ENCODE data around the gene BCL2L1.

Gene BCL2L1

DNA sequence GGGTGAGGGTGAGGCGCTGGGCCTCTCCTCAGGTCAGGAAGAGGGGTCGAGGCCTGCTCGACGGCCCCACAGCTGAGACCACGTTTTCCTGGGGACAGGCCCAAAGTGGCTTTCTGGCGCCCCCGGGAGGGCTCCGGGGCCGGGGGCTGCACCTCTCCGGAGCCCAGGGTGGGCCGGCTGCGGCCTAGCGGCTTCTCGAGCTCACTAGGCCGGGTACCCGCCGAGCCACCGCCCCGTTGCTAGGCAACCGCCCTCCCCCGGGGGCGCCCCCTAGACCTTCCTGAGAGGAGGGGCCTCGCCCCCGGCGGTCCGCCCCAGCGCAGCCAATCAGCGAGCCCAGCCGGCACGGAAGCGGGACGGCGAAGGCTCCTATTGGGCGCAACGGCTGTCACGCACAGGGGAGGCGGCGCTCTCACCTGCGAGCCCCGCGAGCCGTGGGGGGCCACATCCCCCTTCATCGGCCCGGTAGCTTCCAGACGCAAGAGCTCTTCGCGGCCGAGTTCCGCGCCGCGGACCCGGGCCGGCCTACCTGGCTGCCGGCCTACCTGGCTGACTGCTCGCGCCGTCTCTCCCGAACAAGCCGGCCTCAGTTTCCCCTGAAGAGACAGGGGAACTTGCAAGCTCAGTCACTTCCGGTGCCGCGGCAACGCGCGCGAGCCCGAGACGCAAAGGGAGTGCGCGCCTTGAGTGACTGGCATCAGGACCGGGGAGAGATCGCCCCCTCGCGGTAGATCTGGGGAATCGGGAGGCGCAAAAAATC is 831 bp upstream of the BCL2L1 start:
- peak; percentile 96 to 98 for DNase-seq

DNA sequence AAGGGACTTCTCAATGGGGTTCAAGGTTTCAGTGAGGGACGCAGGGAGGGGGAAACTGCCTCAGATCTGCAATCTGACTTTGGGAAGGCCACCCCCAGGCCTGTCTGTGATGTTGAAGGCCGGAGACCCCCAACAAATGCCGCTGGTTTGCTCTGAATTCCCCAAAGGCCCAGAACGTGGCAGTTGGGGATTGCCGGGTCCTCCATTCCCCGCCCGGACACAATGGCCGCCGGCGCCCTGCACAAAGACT is 326 bp upstream of the BCL2L1 start:
- DNase-seq = no peak

DNA sequence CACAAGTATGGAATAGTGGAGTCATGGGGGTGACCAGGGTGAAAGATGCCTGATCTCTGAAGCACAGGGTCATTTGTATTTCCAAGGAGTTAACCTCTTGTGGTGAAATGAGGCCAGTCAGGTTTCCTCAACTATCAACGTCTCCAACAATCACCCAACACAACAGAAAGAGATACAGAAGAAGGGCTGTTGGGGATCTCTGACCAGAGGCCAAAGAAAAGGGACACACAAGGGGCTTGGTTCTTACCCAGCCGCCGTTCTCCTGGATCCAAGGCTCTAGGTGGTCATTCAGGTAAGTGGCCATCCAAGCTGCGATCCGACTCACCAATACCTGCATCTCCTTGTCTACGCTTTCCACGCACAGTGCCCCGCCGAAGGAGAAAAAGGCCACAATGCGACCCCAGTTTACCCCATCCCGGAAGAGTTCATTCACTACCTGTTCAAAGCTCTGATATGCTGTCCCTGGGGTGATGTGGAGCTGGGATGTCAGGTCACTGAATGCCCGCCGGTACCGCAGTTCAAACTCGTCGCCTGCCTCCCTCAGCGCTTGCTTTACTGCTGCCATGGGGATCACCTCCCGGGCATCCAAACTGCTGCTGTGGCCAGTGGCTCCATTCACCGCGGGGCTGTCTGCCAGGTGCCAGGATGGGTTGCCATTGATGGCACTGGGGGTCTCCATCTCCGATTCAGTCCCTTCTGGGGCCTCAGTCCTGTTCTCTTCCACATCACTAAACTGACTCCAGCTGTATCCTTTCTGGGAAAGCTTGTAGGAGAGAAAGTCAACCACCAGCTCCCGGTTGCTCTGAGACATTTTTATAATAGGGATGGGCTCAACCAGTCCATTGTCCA is 1.0 kb downstream of the BCL2L1 start:
- DNase-seq = peak in 1 of 2 donors; percentile 27

DNA sequence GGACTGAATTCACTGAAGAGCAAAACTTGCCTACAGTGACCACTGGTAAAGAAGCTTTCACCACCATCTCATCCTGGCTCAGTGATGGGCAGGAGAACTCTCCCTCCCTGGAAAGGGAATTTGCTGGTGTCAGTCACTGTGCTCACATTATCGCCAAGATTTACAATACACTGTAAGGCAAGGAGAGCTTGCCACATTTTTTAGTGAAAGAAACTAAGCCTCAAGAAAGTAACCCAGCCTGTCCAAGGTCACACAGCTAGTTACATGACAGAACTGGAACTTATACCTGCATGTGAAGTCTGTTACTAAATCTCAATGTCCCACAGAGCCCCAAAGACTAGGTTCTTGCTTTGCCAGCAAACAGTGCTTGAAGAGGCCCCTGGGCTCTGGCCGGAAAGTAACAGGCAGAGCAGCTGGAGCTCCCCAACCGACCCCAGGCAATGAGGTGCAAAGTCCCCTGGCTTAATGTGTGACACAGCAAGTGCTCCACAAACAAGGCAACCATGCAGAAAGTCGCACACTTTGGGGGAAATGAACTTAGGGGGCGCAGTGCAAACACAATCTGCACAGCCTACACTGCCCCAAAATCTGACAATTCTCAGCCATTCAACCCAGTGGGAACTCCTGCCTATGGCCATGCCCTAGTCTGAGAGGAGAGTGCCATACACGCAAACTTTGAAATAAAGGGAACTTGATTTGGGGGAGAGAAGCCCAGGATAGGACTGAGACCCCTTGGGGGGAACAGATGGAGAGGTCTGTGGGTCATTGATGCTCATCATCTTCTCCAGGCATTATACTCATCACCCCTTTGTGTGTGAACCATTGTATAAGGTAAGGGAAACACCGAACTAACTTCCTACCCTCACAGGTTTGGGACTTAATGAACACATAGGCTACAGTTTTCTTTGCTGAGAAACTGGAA is 1.9 kb downstream of the BCL2L1 start:
- peak in 1 of 2 donors; percentile 32 for DNase-seq

DNA sequence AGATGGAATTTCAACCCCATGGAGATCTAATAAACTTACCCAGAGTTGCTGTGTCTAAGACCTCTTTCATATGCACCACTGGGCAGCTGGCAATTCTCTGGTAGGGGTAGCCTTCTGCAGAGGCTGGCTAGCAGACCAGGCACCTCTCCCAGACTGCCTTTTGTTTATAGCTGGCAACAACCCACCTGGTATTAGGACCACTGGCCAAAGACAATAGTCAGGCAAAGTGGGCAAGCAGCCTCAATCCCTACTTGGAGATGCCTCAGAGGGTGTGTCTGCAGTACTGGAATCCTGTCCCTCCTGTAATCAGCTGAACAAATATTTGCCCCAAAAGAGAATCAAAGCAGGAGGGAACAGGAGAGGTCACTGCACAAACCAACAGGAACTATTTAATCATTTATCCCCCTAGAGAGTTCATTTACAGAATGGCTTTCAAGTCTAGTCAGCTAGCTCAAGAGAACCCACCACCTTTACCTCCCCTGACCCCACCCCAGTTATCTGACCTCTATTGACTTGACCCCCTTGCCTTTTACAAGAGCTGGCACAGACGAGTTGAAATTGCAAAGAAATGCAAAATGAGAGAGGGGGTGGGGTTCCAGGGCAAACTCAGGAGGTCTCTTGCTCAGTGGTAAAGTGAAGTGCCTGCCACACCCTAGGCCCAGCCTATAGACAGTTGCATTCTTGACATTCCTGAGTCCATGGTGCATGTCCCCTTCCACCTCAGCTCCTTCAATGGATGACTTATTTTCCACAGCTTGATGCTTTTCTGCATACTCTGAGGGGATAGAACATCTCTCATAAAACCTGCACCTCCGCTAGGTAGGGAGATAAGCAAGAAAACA is 2.8 kb downstream of the BCL2L1 start:
- DNase-seq = peak; percentile 31 to 63

DNA sequence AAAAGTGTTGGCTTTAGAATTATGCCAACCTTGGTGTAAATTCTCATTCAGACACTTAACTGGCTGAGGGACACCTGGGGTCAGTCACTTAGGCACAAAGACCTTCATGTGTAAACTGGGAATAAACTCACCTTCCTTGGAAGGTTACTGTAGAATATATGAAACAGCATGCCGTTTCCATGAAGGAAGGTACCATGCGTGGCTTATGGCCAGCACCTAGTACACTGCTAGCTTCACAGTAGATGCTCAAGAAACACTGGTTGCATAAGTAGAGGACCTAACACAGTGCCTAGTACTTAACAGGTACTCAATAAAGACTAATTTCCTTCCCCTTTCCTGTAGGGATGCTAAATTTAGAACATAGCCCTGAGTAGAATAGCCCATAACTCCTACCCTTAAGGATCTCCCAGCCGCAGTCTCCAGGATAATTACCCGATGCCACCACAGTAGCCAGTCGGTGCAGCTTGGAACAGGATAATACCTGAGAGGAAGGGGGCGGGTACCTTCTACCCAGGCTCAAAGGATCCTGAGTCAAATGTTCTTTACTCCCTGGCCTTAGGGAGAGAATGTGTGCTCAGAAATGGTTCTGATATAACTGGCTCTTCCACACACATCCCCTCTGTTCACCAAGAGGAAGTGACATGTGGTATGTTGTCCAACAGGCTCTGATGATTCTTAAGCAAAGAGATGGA is 3.6 kb downstream of the BCL2L1 start:
- DNase-seq = no peak

DNA sequence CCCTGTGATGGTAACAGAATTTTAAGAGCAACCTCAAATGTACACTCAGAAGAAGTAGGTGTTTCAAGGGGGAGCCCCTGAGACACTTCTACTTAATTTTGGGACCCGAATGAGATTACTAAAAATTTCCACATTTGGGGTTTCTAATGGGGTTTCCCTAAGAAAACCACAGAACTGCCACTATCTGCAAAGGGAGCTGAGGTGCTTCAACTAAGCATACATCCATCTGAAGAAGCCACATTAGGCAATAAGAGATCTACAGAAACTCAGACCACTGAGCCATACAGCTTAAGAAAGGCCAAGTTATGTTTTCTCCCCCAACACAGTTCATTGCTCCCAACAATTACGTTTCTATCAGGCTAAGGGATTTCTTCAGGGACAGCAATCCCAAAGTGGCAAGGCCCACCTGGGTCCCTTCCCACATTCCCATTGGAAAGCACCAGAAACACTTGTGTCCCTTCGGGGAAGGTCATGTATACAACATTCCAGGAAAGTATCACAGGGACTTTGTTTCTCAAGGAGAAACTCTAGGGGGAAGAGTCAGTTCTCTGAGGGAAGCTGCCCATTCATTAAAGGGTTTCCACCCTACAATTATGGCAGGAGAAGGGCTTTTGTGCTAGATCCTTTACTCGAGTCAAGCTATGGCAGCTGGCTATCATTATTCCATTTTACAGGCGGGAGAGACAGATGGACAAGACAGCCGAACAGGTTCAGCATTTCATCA is 5.0 kb downstream of the BCL2L1 start:
- DNase-seq = no peak

DNA sequence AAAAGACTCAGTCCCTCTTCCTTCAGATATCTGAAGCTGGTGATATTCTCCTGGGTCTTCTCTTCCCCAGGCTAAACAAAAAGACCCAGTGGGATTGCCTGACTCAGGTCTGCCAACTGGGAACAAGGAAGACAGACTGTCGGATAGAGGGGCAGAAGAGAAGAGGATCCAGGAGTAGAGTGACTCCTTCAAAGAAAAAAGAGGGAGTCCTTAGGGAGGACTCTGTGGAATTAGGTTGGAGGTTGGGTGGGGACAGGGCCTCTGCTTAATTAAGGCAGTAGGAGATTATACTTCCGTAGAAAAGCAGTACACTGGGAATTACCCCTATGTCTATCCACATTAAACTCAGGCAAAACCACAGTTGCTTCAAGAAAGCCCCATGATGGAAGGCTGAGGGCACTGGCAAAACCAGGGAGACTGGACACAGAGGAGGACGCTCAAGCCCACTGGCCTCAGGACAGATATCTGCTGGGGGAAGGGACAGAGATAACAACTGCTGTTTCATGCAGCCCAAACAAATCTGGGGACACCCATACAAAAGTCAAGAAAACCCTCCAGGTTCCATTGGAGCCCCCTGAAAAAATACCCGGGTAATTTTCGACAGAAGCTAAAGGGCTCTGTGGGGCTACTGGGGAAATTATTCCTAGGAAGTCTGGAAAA is 5.7 kb downstream of the BCL2L1 start:
- DNase-seq = no peak

DNA sequence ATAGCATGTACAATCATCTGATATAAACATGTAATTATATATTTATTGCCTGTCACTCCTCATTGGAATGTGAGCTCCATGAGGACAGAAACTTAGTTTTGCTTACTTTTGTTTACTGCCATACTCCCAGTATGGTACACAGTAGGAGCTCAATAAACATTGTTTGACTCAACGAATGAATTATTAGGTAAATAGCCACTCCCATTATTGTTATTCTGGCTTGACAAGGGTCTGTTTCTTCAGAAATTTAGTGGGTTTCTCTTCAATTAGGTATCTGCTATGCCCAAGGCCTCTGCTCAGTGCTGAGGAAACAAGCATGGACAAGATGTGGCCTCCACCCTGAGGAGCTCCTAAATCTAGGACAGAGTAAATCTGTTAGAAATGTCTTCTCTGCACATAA is 6.3 kb downstream of the BCL2L1 start:
- DNase-seq = no peak

DNA sequence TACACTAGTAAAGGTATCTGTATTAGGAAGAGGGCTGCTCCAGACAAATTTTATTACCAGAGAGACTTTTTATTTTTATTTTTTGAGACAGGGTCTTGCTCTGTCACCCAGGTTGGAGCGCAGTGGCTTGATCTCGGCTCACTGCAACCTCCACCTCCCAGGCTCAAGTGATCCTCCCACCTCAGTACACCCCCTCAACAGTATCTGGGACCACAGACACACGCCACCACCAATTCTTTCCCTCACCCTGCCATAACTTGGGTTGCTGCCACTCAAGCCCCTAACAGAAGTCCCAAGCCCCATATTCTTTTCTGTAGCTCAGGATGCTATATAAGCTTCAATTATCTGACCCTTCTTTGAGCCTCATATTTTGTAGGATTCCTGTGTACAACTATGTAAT is 6.9 kb downstream of the BCL2L1 start:
- DNase-seq = no peak

DNA sequence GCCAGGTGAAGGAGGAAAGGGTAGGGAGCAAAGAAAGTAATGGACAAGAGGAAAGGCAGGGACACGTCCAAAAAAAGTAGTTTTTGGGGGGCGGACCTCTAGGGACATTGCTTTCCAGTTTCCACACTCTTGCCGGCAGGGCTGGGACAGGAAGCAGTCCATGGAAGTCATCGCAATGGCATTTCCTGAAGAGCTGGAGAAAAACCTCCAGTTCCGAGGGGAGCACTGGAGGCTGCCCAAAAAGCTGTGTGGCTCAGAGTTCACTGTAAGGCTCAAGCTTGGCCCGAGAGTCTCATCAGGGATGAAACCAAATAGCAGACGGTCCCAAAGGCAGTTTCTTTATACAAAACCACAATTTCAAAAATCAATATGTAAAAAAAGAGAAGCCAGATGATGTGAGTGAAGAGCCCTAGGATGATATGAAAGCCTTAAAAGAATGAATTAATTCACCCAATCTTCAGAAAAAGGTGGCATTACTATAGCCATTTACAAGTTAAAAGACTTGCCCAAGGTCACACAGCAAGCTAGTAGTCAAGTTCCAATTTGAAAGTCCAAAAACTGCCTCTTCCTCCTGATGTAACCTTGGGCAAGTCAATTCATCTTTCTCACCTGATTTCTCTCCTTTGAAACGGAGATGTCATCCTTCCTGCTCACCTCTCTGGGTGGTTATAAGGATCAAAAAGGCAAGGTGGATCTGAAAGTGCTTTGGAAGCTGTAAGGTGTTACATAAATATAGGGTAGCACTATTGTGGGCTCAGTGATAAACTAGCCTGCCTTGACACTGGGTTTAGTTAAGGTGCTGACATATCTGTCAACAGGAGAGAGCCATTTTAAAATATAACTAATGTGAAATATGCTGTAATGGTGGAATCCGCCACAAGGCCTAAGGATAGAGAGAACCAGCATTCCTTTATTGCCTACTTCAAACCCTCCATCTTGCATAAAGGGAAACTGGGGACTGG is 9.1 kb downstream of the BCL2L1 start:
- DNase-seq = no peak

DNA sequence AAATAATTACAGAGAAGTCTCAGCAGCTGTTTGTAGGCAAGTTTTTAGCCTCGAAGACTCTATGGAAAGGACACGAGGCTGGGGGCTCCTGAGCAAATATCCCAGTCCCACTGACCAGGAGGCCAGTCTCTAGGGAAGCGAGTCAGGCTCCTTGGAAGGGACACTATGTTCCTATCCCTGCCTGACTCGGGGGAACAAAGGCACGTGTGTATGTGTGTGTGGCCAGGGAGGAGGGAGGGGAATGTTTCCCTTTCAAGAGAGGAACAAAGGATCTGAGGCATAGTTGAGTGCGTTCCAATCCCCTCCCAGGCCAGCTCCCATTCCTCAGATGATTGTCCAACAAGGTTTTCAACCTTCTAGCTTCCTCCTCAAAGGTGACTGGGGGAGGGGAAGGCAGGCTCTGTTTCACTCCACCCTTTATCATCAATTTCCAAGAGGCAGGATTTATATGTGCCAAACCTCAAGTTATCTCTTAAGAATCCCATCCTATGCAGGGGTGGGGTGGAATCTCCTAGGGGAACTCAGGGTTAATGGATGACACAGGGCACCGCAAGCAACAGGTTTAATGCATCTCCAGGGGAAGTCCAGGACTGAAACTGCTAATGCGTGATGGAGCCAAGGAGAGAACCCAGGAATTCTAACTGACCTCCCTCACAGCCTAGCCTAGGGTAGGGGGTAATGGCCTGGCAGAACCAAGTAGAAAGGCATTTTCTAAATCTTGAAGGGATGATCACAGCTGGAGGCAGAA is 9.9 kb downstream of the BCL2L1 start:
- peak; percentile 77 to 91 for DNase-seq

DNA sequence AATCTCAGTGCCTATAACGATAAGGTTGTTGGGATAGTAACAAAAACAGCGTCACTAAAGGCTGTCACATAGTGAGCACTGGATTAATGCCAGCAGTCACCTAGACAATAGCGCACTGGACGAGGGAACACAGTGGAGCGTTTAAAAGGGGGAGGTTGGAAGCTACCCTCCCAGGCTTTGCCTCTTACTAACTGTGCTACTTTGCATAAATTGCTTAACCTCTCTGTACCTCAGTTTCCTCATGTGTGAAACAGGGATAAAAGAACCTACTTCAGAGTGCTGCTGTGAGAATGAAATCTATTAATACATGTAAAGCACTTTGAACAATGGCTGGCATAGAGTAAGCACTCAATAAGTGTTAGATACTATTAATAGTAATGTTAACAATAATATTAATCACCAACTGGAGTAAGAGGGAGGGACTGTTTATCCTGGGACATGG is 10.5 kb downstream of the BCL2L1 start:
- DNase-seq = no peak

DNA sequence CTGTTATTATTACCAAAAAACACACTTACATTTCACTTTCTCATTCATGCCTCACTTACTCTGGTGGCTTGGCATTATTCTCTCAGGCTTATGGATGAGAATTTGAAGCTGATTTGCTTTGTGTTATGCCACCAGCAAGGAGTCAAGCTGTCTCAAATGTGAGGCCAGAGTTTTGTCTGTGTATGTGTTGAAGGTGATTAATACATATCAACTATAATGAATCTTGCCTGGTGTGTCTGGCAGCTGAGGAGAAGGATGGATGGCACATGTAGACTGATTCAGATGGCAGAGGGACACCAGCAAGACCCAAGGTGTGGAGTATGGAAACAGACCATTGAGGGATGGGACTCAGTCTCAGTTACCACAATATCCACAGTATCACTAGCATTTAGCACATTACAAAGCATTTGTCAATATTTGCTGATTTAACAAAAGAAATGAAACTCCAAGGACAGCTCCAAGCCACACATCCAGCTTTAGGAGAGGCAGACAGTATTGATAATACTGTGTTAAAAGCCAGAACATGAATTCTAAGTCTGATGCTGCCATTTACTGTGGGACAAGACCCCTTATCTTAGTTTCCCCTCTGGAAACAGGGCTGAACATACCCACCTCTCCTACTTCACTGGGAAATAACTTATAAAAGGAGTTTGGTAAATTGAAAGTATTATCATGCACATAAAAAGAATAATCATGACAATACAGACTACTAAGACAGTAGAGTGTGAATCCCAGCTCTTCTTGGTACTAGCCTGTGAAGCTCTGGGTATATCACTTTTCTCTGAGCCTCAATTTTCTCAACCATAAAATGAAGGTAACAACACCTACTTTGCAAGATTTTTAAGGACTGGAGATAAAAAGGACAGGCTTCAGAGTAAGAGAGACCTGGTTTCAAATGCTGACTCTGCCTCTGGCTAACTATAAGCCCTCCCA is 11.2 kb downstream of the BCL2L1 start:
- DNase-seq = no peak

DNA sequence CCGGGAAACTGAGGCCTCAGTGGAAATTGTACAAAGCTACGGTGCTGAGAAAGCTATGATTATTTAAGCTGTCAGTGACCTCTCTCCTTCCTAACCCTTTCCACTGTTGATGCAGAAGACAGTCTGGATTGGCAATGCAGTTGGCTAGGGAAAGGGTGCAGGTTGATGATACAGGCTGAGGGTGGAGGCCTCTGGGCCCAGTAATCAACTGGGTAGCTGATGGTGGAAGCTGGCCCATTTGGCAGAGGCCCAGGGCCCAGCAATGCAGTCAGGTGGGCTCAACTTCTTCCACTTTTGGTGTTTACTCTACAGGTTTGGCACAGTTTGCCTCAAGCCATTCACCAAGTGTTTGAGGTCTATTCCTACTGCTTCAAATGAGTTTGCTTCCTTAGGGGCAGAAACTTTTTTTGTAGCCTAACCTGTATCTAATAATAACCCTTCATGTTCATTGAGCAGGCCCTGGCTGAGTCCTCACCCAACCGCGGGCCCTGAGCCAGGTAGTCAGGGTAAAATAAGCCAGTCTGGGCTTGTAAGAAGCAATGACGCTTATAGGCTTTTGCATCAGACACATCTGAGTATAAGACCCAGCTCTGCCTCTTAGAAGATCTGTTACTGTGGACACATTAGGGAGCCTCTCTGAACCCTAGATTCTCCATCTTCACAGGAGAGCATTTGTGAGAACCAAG is 12.1 kb downstream of the BCL2L1 start:
- DNase-seq = no peak

DNA sequence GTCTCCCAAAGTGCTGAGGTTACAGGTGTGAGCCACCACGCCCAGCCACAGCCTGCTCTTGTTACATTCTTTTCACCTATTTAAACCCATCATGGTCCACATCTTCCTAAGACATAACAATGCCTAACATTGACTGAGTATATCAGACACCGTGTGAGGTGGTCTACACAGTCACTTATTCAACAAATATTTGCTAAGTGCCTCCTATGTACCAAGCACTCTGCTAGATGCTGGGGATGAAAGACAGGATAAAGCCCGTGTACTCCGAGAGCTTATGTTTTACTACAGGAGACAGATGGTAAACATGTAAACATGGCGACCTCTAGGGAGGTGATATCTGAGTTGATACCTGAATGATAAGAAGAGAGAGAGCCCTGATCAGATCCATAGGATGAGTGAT is 12.7 kb downstream of the BCL2L1 start:
- no peak for DNase-seq

All from hippocampal formation (tissue), 2 donors.